Measurements from ENCODE around the gene OTOG.

OTOG gene

GRCh38 chr11:17691550-17691949 is 144.5 kb downstream of the OTOG start:
- FAIRE-seq (no peak), DNase-seq (ENCODE audit: insufficient read length, low spot score) (no peak)

GRCh38 chr11:17691976-17692375 is 144.9 kb downstream of the OTOG start:
- DNase-seq (ENCODE audit: insufficient read length, low spot score): no peak
- no peak for FAIRE-seq

- FAIRE-seq (no peak), DNase-seq (ENCODE audit: insufficient read length, low spot score) (no peak)
Observed at GRCh38 chr11:17692931-17693330, 145.9 kb downstream of the OTOG start.

DNA sequence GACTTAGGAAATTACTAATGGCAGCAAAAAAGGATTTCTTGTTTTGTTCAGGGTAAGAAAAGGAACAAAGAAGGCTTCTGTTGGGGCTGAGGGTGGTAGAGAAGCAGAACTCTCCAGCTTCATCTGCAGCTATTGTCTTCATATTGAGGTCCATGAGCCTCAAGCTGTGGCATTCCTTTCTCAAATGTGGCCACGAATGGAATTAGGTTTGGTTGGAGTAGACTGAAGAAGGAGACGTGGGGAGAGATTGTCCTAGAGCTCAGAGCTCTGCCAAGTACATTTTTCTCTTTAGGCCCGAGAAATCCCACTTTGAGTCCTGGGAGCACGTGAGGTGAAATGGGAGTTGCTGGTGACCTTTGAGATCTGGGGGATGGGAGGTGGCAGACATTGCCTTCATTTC is 146.5 kb downstream of the OTOG start:
- FAIRE-seq (no peak), DNase-seq (ENCODE audit: insufficient read length, low spot score) (no peak)

DNA sequence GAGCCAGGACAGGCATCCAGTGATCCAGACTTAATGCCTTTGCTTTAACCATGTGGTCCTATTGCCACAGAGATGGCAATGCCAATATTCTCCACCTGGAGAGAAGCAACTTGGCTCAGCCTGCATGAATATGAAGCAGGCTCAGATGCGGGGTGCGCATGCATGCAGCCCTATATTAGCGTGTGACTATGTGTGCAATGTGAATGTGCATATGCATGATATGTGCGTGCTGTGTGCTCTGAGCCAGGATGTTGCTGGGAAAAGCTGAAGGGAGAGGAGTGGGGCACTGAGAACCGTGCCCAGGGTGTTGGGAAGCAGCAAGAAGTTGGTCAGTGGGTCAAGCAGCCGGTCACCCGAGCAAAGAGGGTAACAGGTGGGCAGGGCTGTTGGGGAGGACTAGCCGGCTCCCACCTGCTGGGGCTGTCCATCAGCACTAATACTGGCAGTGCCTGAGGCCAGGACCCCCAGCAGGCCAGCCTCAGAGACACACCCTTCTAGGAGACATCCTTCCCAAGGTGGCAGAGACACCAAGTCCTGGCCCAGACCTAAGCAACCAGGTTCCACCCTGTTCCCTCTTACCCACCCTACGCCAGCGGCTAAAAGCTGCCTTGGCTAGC is 147.5 kb downstream of the OTOG start:
- FAIRE-seq: no peak
- no peak for DNase-seq (ENCODE audit: insufficient read length, low spot score)

DNA sequence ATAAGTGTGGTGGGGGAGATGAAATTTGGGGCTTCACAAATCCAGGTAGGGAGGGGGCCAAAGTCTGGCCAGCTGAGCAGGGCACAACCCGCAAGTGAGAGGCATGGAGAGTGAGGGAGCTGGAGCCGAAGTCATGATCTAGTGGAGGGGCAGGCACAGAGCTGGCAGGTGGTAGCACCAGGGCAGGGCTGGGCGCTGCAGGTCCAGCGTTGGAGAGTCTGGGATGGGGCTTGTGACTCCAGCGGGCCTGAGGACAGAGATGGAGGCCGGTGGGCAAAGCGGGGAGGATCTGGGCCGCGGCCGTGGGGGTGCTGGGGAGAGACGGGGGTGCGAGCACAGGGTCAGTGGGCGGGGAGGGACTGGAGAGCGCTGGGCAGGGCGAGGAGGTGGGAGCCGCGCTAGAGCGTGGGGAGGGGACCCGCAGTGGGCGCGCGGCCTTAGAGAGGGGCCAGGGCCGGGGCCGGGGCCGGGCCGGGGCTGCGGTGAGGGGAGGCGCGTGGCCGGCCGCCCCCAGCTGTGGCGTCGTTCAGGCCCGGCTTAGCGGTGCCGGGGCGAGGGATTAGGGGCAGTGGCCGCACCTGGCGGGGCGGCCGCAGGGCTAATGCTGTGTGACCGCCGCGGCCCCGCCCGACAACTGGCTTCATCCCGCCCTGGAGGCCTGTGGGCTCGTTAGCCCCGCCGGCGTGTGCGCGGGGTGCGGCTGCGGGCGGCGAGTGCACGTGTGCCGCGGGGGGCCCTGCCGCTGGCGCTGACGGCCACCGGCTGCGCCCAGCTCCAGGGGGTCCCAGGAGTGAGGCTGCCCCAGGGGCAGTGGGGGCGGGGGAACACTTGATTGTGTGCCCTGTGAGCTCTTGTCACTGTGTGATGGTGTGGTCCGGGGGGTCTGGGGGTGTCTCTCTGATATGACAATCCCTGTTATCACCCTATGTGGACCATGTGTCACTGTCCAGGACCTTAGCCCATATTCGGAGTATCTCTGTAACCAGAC is 148.7 kb downstream of the OTOG start:
- no peak for DNase-seq (ENCODE audit: insufficient read length, low spot score)
- FAIRE-seq: no peak

DNA sequence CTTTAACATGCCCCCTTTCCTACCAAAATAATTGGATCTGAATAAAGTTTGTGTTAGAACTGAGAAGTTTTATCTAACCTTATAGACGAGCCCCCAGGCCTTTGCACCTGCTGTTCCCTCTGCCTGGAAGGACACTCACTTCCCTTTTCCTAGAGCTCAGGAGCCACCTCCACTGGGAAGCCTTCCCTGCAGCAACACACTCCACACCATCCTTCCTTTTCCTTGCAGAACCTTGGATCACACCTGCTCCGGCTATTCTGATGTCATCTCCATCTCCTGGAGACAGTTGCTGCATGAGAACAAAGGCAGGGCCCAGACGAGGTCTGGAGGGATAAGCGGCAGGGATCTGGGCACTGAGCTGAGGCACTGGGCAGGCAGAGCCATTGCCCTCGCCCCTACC is 149.7 kb downstream of the OTOG start:
- DNase-seq (ENCODE audit: insufficient read length, low spot score) (no peak), FAIRE-seq (no peak)

Data from HTR-8/SVneo (cell line).